ENCODE measurements around the gene ENPP3.
"Not testable (repeated sequence)": the region's sequence is repeated elsewhere in the genome, so short reads cannot be mapped to it uniquely, and the experiment has no call there.

The ENPP3 gene

GRCh38 chr6:131744432-131745287 is 107.6 kb downstream of the ENPP3 start:
- Histone ChIP-seq H3K27me3 (ENCODE audit: insufficient read depth, insufficient read length) (no peaks in the 10 kb centered on the region), H3K4me1 (ENCODE audit: insufficient read depth, insufficient read length) (no peaks in the 10 kb centered on the region), H3K36me3 (ENCODE audit: insufficient read depth, insufficient read length, low read length) (no peaks in the 10 kb centered on the region), H3K9ac (ENCODE audit: insufficient read length, low read depth) (no peak overlapping the region), H3K4me3 (ENCODE audit: insufficient read length, low read depth) (no peak overlapping the region), H3K9me3 (ENCODE audit: insufficient read depth, low read length) (no peaks in the 10 kb centered on the region)
- no peak for TF ChIP-seq SUZ12 (IDR thresholded peaks at IDR 0.05; ENCODE audit: extremely low read depth, insufficient read depth, insufficient read length)
- no peak for TF ChIP-seq YY1 (IDR thresholded peaks at IDR 0.05; ENCODE audit: insufficient read depth, insufficient read length)
- no peak for TF ChIP-seq ZNF274 (IDR thresholded peaks at IDR 0.05; ENCODE audit: low read depth, low read length)
- DNase-seq (ENCODE audit: low read depth, low spot score) = peak; percentile 40

DNA sequence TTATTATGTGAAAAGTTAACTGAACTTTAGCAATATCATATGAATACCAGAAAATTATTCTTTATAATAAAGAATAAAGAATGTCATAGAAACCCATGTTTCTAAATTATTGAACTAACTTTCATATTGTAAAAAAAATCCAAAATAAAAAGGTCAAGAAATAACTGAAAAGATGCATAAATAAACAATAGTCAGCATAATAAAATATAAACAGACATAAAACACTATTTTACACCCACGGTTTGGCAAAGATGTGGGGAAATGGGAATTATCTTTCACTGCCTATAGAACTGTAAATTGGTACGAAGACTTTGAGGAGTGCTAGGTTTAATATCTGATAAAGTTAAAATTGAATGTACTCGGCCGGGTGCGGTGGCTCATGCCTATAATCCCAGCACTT is 108.4 kb downstream of the ENPP3 start:
- TF ChIP-seq ZNF274 (IDR thresholded peaks at IDR 0.05; ENCODE audit: low read depth, low read length) (no peak), SUZ12 (IDR thresholded peaks at IDR 0.05; ENCODE audit: extremely low read depth, insufficient read depth, insufficient read length) (no peak), YY1 (IDR thresholded peaks at IDR 0.05; ENCODE audit: insufficient read depth, insufficient read length) (no peak)
- no peak for DNase-seq (ENCODE audit: low read depth, low spot score)
- no peaks in the 10 kb centered on the region for H3K4me1 ChIP-seq (ENCODE audit: insufficient read depth, insufficient read length)
- no peaks in the 10 kb centered on the region for H3K27me3 ChIP-seq (ENCODE audit: insufficient read depth, insufficient read length)
- H3K4me3 ChIP-seq (ENCODE audit: insufficient read length, low read depth) = no peak overlapping the region
- no peaks in the 10 kb centered on the region for H3K36me3 ChIP-seq (ENCODE audit: insufficient read depth, insufficient read length, low read length)
- no peaks in the 10 kb centered on the region for H3K9me3 ChIP-seq (ENCODE audit: insufficient read depth, low read length)
- no peak overlapping the region for H3K9ac ChIP-seq (ENCODE audit: insufficient read length, low read depth)

DNA sequence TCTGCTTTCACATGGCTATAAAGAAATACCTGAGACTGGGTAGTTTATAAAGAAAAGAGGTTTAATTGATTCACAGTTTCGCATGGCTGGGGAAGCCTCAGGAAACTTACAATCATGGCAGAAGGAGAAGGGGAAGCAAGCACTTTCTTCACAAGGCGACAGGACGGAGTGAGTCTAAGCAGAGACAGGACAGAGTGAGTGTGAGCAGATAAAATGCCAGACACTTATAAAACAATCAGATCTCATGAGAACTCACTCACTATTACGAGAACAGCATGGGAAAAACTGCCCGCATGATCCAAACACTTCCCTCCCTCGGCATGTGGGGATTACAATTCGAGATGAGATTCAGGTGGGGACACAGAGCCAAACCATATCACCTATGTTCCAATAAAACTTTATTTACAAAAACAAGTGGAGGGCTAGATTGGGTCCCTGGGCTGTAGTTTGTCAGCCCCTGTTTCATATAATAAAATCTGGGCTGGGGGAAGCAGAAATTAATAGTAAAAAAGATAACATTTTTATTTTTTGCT is 110.8 kb downstream of the ENPP3 start:
- Histone ChIP-seq H3K9me3 (ENCODE audit: insufficient read depth, low read length) (no peaks in the 10 kb centered on the region), H3K9ac (ENCODE audit: insufficient read length, low read depth) (no peak overlapping the region), H3K4me1 (ENCODE audit: insufficient read depth, insufficient read length) (no peaks in the 10 kb centered on the region), H3K27me3 (ENCODE audit: insufficient read depth, insufficient read length) (no peaks in the 10 kb centered on the region), H3K36me3 (ENCODE audit: insufficient read depth, insufficient read length, low read length) (no peaks in the 10 kb centered on the region), H3K4me3 (ENCODE audit: insufficient read length, low read depth) (no peak overlapping the region)
- no peak for DNase-seq (ENCODE audit: low read depth, low spot score)
- TF ChIP-seq SUZ12 (IDR thresholded peaks at IDR 0.05; ENCODE audit: extremely low read depth, insufficient read depth, insufficient read length) = no peak
- TF ChIP-seq ZNF274 (IDR thresholded peaks at IDR 0.05; ENCODE audit: low read depth, low read length) = no peak
- TF ChIP-seq YY1 (IDR thresholded peaks at IDR 0.05; ENCODE audit: insufficient read depth, insufficient read length) = no peak

- TF ChIP-seq SUZ12 (IDR thresholded peaks at IDR 0.05; ENCODE audit: extremely low read depth, insufficient read depth, insufficient read length) (no peak), ZNF274 (IDR thresholded peaks at IDR 0.05; ENCODE audit: low read depth, low read length) (no peak), YY1 (IDR thresholded peaks at IDR 0.05; ENCODE audit: insufficient read depth, insufficient read length) (no peak)
- DNase-seq (ENCODE audit: low read depth, low spot score) = no peak
- no peaks in the 10 kb centered on the region for H3K36me3 ChIP-seq (ENCODE audit: insufficient read depth, insufficient read length, low read length)
- H3K27me3 ChIP-seq (ENCODE audit: insufficient read depth, insufficient read length) = no peaks in the 10 kb centered on the region
- H3K9me3 ChIP-seq (ENCODE audit: insufficient read depth, low read length) = no peaks in the 10 kb centered on the region
- no peak overlapping the region for H3K9ac ChIP-seq (ENCODE audit: insufficient read length, low read depth)
- no peaks in the 10 kb centered on the region for H3K4me1 ChIP-seq (ENCODE audit: insufficient read depth, insufficient read length)
- H3K4me3 ChIP-seq (ENCODE audit: insufficient read length, low read depth) = no peak overlapping the region
These were observed 111.9 kb downstream of the ENPP3 start for GRCh38 chr6:131749023-131749422.

DNA sequence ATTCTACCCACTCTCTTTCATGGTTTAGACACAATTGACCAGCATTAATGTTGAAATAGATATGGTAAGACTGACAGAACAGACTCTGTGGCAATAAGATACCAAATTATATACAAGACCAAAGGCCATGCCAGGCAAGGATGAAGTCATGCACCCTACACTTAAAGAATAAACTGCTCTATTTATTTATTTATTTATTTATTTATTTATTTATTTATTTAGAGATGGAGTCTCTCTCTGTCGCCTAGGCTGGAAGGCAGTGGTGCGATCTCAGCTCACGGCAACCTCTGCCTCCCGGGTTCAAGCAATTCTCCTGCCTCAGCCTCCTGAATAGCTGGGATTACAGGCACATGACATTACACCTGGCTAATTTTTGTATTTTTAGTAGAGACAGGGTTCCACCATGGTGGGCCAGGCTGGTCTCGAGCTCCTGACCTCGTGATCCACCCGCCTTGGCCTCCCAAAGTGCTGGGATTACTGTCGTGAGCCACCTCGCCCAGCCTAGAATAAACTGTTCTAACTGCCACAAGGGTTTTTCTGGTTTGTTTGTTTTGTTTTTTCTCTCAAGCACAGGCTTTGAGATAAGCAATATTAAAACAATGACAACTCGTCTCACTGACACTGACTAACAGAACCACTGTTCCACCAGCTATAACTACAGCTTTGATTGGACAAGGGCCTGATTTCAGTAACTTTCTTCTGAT is 114.1 kb downstream of the ENPP3 start:
- H3K27me3 ChIP-seq (ENCODE audit: insufficient read depth, insufficient read length); DNase-seq (ENCODE audit: low read depth, low spot score); H3K4me3 ChIP-seq (ENCODE audit: insufficient read length, low read depth); H3K4me1 ChIP-seq (ENCODE audit: insufficient read depth, insufficient read length); H3K9ac ChIP-seq (ENCODE audit: insufficient read length, low read depth); H3K9me3 ChIP-seq (ENCODE audit: insufficient read depth, low read length); H3K36me3 ChIP-seq (ENCODE audit: insufficient read depth, insufficient read length, low read length): not testable (repeated sequence)

DNA sequence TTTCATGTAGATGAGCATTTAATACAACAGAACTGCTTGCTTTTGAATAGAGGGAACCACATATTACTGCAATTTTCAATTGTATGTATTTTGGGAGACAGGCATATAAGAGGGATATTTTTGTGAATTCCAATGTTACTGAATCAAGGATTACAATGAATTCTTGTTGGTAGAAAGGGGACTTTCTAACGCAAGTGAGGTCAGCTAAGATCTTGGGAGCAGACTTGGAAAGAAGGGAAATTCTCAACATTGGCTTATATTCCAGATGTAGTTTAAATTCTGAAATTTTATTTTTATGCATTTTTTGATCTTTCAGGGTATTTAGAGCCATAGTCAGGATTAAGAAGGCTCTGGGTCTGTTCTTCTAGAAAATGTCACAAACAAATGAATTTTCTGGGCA is 117.0 kb downstream of the ENPP3 start:
- no peaks in the 10 kb centered on the region for H3K36me3 ChIP-seq (ENCODE audit: insufficient read depth, insufficient read length, low read length)
- TF ChIP-seq YY1 (IDR thresholded peaks at IDR 0.05; ENCODE audit: insufficient read depth, insufficient read length) (no peak), ZNF274 (IDR thresholded peaks at IDR 0.05; ENCODE audit: low read depth, low read length) (no peak), SUZ12 (IDR thresholded peaks at IDR 0.05; ENCODE audit: extremely low read depth, insufficient read depth, insufficient read length) (no peak)
- no peaks in the 10 kb centered on the region for H3K4me1 ChIP-seq (ENCODE audit: insufficient read depth, insufficient read length)
- H3K9me3 ChIP-seq (ENCODE audit: insufficient read depth, low read length) = no peaks in the 10 kb centered on the region
- no peak overlapping the region for H3K4me3 ChIP-seq (ENCODE audit: insufficient read length, low read depth)
- H3K9ac ChIP-seq (ENCODE audit: insufficient read length, low read depth) = no peak overlapping the region
- no peaks in the 10 kb centered on the region for H3K27me3 ChIP-seq (ENCODE audit: insufficient read depth, insufficient read length)
- no peak for DNase-seq (ENCODE audit: low read depth, low spot score)
